ENCODE data around the gene EPB41L3. TPM values are rescaled to one million over a fixed set of nuclear protein-coding genes. Genes with fewer than 3 reads are reported as not detected.

The EPB41L3 gene
- total RNA-seq, 1 experiment from 2014 or later, result 20.6 TPM

DNA sequence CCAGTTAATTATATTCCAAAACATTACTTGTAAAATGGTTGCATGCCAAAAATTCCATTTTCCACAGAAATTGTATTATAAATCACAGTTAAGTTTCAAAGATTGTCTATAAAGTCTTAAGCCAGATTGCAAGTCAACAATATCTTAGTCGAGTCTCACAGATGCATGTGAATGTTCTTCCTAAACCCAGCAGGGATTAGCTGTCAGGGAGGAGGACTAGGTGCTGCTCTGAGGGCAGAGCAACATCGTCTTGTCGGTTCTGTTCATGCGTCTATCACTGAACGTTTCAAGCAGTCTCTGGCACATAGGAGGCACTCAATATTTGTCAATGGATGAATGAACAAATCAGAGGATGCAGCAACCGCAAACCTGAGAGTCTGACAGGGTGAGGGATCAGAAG is 27.0 kb downstream of the EPB41L3 start:
- POLR2A ChIA-PET, result no interaction called here
- Mint-ChIP-seq H3K27me3 (ENCODE audit: low read depth) (no peaks in the 10 kb centered on the region), H3K9me3 (no peaks in the 10 kb centered on the region), H3K36me3 (no peaks in the 10 kb centered on the region), H3K4me1 (peaks cover 21% of the 10 kb centered on the region), H3K4me3 (no peak overlapping the region), H3K27ac (no peak overlapping the region)
- CTCF ChIA-PET, result no interaction called here
- no peak for DNase-seq (ENCODE audit: low spot score)
- no peak for ATAC-seq
- TF ChIP-seq OVOL2 (CRISPR knock-in tag; IDR thresholded peaks at IDR 0.05; ENCODE audit: borderline replicate concordance) (no peak), ZNF232 (CRISPR knock-in tag; IDR thresholded peaks at IDR 0.05) (no peak), ZNF423 (CRISPR knock-in tag; IDR thresholded peaks at IDR 0.05) (no peak)
- TF ChIP-seq, protein P1, sequence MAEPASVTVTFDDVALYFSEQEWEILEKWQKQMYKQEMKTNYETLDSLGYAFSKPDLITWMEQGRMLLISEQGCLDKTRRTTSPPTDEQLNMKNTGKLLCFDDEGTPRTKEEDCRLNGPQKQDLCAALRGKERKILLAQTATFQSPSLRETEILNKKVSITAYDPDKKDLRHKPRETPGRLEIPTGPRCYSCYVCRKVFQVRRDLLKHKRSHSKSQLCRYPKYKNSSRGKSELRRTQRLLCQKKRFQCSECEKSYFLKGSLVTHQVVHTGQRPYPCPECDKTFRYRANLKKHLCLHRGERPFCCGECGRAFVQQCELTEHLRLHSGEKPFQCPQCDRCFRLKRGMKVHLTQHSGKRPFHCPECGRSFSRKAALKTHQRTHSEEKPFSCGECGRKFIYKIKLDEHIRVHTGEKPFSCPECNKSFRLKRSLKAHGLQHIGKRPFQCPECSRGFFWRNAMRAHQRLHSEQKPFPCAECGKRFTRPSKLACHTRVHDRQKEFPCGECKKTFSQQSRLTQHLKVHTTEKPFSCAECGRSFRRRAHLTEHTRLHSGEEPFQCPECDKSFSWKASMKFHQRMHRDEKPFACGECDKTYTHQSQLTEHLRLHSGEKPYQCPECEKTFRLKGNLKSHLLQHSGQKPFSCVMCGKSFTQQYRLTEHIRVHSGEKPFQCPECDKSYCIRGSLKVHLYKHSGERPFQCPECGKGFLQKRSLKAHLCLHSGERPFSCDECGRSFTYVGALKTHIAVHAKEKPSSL (CRISPR knock-in tag; conservative IDR thresholded peaks at IDR 0.05), result no peak
- TF ChIP-seq, protein P2, sequence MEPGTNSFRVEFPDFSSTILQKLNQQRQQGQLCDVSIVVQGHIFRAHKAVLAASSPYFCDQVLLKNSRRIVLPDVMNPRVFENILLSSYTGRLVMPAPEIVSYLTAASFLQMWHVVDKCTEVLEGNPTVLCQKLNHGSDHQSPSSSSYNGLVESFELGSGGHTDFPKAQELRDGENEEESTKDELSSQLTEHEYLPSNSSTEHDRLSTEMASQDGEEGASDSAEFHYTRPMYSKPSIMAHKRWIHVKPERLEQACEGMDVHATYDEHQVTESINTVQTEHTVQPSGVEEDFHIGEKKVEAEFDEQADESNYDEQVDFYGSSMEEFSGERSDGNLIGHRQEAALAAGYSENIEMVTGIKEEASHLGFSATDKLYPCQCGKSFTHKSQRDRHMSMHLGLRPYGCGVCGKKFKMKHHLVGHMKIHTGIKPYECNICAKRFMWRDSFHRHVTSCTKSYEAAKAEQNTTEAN (CRISPR knock-in tag; IDR thresholded peaks at IDR 0.05), result no peak

DNA sequence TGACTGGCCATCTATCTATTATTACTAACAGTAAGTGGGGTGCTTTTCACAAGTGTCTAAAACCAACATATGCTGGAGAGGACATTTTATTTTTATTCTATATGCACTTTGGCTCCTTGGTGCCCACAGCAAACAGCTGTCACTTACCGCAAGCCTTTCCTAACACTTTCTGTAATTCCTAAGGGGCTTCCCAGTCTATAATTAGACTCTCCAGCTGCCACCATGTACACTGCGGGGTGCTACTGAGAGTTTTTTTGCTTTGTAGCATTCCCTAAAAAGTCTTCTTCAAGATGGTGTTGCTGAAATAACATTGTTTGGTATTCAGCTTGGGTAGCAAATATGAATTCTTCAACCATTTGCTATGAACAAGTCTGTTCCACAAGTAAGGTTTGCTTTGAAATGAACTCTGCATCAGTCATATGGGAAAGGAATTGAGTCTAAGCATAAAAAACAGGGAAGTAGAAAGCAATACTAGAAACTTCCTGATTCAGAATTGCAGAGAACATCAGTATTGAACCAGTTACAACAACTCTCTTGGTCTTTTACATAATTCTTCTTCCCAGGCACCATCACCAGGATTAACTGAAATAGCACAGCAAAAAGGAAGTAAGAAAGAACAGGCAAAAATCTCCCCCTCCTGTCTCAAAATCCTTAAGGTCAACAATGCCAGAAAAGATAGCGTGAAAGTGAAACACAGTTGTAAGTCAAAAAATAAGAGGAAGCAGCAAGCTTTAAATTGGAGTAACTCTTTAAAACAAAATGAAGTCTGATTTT is 28.6 kb downstream of the EPB41L3 start:
- no peaks in the 10 kb centered on the region for H3K36me3 Mint-ChIP-seq
- POLR2A ChIA-PET, result no interaction called here
- ATAC-seq, result no peak

More for the DNA sequence above, 28.6 kb downstream of the EPB41L3 start:
- Mint-ChIP-seq H3K27ac (no peak overlapping the region), H3K27me3 (ENCODE audit: low read depth) (no peaks in the 10 kb centered on the region), H3K4me3 (no peak overlapping the region), H3K4me1 (peaks cover 31% of the 10 kb centered on the region), H3K9me3 (no peaks in the 10 kb centered on the region)
- CTCF ChIA-PET, result no interaction called here
- TF ChIP-seq ATF1 (CRISPR knock-in tag; IDR thresholded peaks at IDR 0.05) (no peak), OVOL2 (CRISPR knock-in tag; IDR thresholded peaks at IDR 0.05; ENCODE audit: borderline replicate concordance) (no peak), TCF7 (CRISPR knock-in tag; IDR thresholded peaks at IDR 0.05; ENCODE audit: low read depth) (no peak), RELA (CRISPR knock-in tag; IDR thresholded peaks at IDR 0.05; ENCODE audit: borderline replicate concordance) (no peak), ETV6 (CRISPR knock-in tag; IDR thresholded peaks at IDR 0.05) (no peak)
- TF ChIP-seq, protein P3, sequence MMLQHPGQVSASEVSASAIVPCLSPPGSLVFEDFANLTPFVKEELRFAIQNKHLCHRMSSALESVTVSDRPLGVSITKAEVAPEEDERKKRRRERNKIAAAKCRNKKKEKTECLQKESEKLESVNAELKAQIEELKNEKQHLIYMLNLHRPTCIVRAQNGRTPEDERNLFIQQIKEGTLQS (CRISPR knock-in tag; conservative IDR thresholded peaks at IDR 0.05), result no peak
- TF ChIP-seq, protein P4, sequence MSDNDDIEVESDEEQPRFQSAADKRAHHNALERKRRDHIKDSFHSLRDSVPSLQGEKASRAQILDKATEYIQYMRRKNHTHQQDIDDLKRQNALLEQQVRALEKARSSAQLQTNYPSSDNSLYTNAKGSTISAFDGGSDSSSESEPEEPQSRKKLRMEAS (CRISPR knock-in tag; IDR thresholded peaks at IDR 0.05), result no peak
- TF ChIP-seq, protein P5, sequence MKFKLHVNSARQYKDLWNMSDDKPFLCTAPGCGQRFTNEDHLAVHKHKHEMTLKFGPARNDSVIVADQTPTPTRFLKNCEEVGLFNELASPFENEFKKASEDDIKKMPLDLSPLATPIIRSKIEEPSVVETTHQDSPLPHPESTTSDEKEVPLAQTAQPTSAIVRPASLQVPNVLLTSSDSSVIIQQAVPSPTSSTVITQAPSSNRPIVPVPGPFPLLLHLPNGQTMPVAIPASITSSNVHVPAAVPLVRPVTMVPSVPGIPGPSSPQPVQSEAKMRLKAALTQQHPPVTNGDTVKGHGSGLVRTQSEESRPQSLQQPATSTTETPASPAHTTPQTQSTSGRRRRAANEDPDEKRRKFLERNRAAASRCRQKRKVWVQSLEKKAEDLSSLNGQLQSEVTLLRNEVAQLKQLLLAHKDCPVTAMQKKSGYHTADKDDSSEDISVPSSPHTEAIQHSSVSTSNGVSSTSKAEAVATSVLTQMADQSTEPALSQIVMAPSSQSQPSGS (CRISPR knock-in tag; IDR thresholded peaks at IDR 0.05; ENCODE audit: borderline replicate concordance, low read depth), result no peak
- TF ChIP-seq, protein P6, sequence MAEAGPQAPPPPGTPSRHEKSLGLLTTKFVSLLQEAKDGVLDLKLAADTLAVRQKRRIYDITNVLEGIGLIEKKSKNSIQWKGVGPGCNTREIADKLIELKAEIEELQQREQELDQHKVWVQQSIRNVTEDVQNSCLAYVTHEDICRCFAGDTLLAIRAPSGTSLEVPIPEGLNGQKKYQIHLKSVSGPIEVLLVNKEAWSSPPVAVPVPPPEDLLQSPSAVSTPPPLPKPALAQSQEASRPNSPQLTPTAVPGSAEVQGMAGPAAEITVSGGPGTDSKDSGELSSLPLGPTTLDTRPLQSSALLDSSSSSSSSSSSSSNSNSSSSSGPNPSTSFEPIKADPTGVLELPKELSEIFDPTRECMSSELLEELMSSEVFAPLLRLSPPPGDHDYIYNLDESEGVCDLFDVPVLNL (CRISPR knock-in tag; IDR thresholded peaks at IDR 0.05; ENCODE audit: borderline replicate concordance, low read depth), result no peak
- TF ChIP-seq, protein P7, sequence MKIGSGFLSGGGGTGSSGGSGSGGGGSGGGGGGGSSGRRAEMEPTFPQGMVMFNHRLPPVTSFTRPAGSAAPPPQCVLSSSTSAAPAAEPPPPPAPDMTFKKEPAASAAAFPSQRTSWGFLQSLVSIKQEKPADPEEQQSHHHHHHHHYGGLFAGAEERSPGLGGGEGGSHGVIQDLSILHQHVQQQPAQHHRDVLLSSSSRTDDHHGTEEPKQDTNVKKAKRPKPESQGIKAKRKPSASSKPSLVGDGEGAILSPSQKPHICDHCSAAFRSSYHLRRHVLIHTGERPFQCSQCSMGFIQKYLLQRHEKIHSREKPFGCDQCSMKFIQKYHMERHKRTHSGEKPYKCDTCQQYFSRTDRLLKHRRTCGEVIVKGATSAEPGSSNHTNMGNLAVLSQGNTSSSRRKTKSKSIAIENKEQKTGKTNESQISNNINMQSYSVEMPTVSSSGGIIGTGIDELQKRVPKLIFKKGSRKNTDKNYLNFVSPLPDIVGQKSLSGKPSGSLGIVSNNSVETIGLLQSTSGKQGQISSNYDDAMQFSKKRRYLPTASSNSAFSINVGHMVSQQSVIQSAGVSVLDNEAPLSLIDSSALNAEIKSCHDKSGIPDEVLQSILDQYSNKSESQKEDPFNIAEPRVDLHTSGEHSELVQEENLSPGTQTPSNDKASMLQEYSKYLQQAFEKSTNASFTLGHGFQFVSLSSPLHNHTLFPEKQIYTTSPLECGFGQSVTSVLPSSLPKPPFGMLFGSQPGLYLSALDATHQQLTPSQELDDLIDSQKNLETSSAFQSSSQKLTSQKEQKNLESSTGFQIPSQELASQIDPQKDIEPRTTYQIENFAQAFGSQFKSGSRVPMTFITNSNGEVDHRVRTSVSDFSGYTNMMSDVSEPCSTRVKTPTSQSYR (CRISPR knock-in tag; IDR thresholded peaks at IDR 0.05), result no peak
- no peak for DNase-seq (ENCODE audit: low spot score)
